GM12873 (cell line): ENCODE measurements around the gene SLC12A8.

Source experiments
- CTCF ChIP-seq: IDR thresholded peaks from 2 replicates; pipeline ENCODE4 v1.5.1; 2012; ENCODE audit warnings: low read depth, mild to moderate bottlenecking, moderate library complexity, low read length, control low read depth; ENCODE audit not compliant: insufficient read depth; ENCODE audit errors: missing control alignments

Gene SLC12A8

DNA sequence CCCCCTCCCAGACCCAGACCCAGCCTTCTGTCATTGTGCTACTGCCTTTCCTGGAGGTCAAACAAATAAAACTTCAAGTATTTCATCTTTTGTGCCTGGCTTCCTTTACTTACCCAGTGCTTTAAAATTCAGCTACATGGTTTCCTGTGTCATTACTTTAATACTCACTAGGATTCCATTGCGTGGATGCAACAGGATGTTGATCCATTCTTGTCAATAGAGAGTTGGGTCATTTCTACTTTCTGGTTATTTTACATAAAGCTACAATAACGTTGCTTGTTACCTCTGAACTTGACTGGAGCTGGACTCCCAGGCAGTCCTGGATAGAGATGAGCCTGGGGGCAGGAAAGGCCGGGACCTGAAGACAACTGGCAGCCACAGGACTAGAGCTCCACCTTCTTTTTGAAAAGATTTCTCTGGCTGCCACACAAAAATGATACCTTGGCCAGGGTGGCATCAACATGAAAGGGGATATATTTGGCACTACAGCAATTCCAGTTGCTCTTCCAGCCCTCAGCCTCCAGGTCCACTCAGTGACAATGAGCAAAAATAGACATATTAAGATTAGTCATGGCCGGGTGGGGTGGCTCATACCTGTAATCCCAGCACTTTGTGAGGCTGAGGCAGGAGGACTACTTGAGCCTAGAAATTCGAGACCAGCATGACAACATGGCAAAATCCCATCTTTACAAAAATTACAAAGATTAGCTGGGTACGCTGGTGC, 133.4 kb downstream of the SLC12A8 start:
- no peak for TF ChIP-seq CTCF

- TF ChIP-seq CTCF, result no peak
Observed at GRCh38 chr3:125077864-125078263, 134.7 kb downstream of the SLC12A8 start.

- TF ChIP-seq CTCF, result no peak
Observed at GRCh38 chr3:125076464-125076863, 136.1 kb downstream of the SLC12A8 start.

- TF ChIP-seq CTCF, result peak; percentile 26
Observed at GRCh38 chr3:125075738-125076137, 136.8 kb downstream of the SLC12A8 start.

DNA sequence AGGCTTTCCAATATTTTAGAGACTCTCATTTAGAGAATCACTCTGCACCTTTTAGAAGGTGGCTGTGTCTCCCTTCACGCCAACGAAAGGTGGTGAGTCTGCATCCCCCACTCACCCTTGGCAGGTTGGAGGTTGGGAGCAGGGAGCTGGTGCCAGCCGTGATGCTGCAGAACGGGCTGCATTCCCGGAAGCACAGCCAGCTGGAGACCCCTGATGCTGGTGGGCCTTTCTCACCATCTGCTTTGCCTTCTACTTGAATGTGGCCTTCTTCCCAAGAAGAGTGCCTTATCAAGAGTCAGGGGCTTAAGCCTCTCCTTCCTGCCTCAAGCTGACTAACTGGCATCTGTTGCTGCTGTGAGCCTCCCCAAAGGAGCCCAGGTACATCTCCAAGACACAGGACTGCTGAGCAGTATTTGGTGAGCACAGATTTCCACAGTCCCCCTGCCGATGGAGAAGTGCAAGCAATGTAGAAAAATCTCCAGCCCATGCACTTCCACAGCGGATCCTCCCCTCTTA, 139.1 kb downstream of the SLC12A8 start:
- TF ChIP-seq CTCF, result no peak

- TF ChIP-seq CTCF, result no peak
Observed at GRCh38 chr3:125072749-125073389, 139.7 kb downstream of the SLC12A8 start.

GRCh38 chr3:125072301-125072700, 140.2 kb downstream of the SLC12A8 start:
- TF ChIP-seq CTCF, result no peak
